ENCODE measurements around the gene IGFBP3. TPM values are rescaled to one million over a fixed set of nuclear protein-coding genes. Genes with fewer than 3 reads are reported as not detected.

IGFBP3 gene
- total RNA-seq, 1 donor from 2014 or later = 1,283 TPM

GRCh38 chr7:45869426-45869825 is 51.6 kb downstream of the IGFBP3 start:
- Histone ChIP-seq H3K9ac (ENCODE audit: low read length) (no peak overlapping the region), H3K79me2 (ENCODE audit: insufficient read depth, low read length) (no peaks in the 10 kb centered on the region), H3K4me2 (ENCODE audit: low read length) (no peak overlapping the region), H3K27ac (ENCODE audit: low read depth, low read length) (no peak overlapping the region), H3K4me1 (ENCODE audit: insufficient read depth, low read length) (peaks cover 4% of the 10 kb centered on the region), H3K9me3 (ENCODE audit: insufficient read depth, low read depth, low read length) (no peaks in the 10 kb centered on the region), H3K36me3 (ENCODE audit: insufficient read depth, low read length) (no peaks in the 10 kb centered on the region), H4K20me1 (ENCODE audit: insufficient read depth, low read length) (no peaks in the 10 kb centered on the region), H3K27me3 (ENCODE audit: insufficient read depth, low read length) (no peaks in the 10 kb centered on the region), H2AFZ (ENCODE audit: low read depth, low read length) (no peak overlapping the region), H3K4me3 (ENCODE audit: insufficient read depth, low read depth, low read length) (no peak overlapping the region)
- no peak overlapping the region for H3K27ac Mint-ChIP-seq (ENCODE audit: unreplicated experiment)
- FAIRE-seq (peak; percentile 37), DNase-seq (ENCODE audit: low read depth) (peak; percentile 59)
- no peak overlapping the region for H3K4me3 Mint-ChIP-seq (ENCODE audit: unreplicated experiment)
- H3K36me3 Mint-ChIP-seq (ENCODE audit: low read depth, unreplicated experiment) = no peaks in the 10 kb centered on the region
- H3K27me3 Mint-ChIP-seq (ENCODE audit: low read depth, unreplicated experiment) = peaks cover 16% of the 10 kb centered on the region
- TF ChIP-seq CTCF (IDR thresholded peaks at IDR 0.05; ENCODE audit: insufficient read depth, low read depth, low read length) (no peak), EZH2 (IDR thresholded peaks at IDR 0.05; ENCODE audit: insufficient read depth, low read length) (no peak)
- peaks cover 4% of the 10 kb centered on the region for H3K9me3 Mint-ChIP-seq (ENCODE audit: unreplicated experiment)
- peaks cover 2% of the 10 kb centered on the region for H3K4me1 Mint-ChIP-seq (ENCODE audit: low read depth, unreplicated experiment)

- Mint-ChIP-seq H3K9me3 (ENCODE audit: unreplicated experiment) (peaks cover 4% of the 10 kb centered on the region), H3K4me1 (ENCODE audit: low read depth, unreplicated experiment) (no peaks in the 10 kb centered on the region), H3K36me3 (ENCODE audit: low read depth, unreplicated experiment) (no peaks in the 10 kb centered on the region), H3K27ac (ENCODE audit: unreplicated experiment) (no peak overlapping the region), H3K27me3 (ENCODE audit: low read depth, unreplicated experiment) (peaks cover 19% of the 10 kb centered on the region), H3K4me3 (ENCODE audit: unreplicated experiment) (no peak overlapping the region)
- no peaks in the 10 kb centered on the region for H3K36me3 ChIP-seq (ENCODE audit: insufficient read depth, low read length)
- no peaks in the 10 kb centered on the region for H3K79me2 ChIP-seq (ENCODE audit: insufficient read depth, low read length)
- H4K20me1 ChIP-seq (ENCODE audit: insufficient read depth, low read length) = no peaks in the 10 kb centered on the region
- TF ChIP-seq EZH2 (IDR thresholded peaks at IDR 0.05; ENCODE audit: insufficient read depth, low read length) = no peak
- no peak for TF ChIP-seq CTCF (IDR thresholded peaks at IDR 0.05; ENCODE audit: insufficient read depth, low read depth, low read length)
- H2AFZ ChIP-seq (ENCODE audit: low read depth, low read length) = no peak overlapping the region
- no peak overlapping the region for H3K27ac ChIP-seq (ENCODE audit: low read depth, low read length)
- H3K4me1 ChIP-seq (ENCODE audit: insufficient read depth, low read length) = no peaks in the 10 kb centered on the region
- no peaks in the 10 kb centered on the region for H3K27me3 ChIP-seq (ENCODE audit: insufficient read depth, low read length)
- no peak overlapping the region for H3K4me2 ChIP-seq (ENCODE audit: low read length)
- FAIRE-seq = no peak
- H3K4me3 ChIP-seq (ENCODE audit: insufficient read depth, low read depth, low read length) = no peak overlapping the region
- no peak overlapping the region for H3K9ac ChIP-seq (ENCODE audit: low read length)
- no peak for DNase-seq (ENCODE audit: low read depth)
- H3K9me3 ChIP-seq (ENCODE audit: insufficient read depth, low read depth, low read length) = no peaks in the 10 kb centered on the region
These were observed 53.6 kb downstream of the IGFBP3 start for GRCh38 chr7:45867471-45867870.

GRCh38 chr7:45865594-45866410 is 55.3 kb downstream of the IGFBP3 start:
- Histone ChIP-seq H3K27ac (ENCODE audit: low read depth, low read length) (no peak overlapping the region), H3K4me3 (ENCODE audit: insufficient read depth, low read depth, low read length) (no peak overlapping the region), H3K79me2 (ENCODE audit: insufficient read depth, low read length) (no peaks in the 10 kb centered on the region), H3K4me1 (ENCODE audit: insufficient read depth, low read length) (no peaks in the 10 kb centered on the region), H4K20me1 (ENCODE audit: insufficient read depth, low read length) (no peaks in the 10 kb centered on the region), H3K27me3 (ENCODE audit: insufficient read depth, low read length) (peaks cover 5% of the 10 kb centered on the region), H2AFZ (ENCODE audit: low read depth, low read length) (no peak overlapping the region), H3K36me3 (ENCODE audit: insufficient read depth, low read length) (no peaks in the 10 kb centered on the region), H3K4me2 (ENCODE audit: low read length) (no peak overlapping the region), H3K9me3 (ENCODE audit: insufficient read depth, low read depth, low read length) (no peaks in the 10 kb centered on the region), H3K9ac (ENCODE audit: low read length) (no peak overlapping the region)
- FAIRE-seq (no peak), DNase-seq (ENCODE audit: low read depth) (no peak)
- H3K27me3 Mint-ChIP-seq (ENCODE audit: low read depth, unreplicated experiment) = peaks cover 21% of the 10 kb centered on the region
- no peaks in the 10 kb centered on the region for H3K4me1 Mint-ChIP-seq (ENCODE audit: low read depth, unreplicated experiment)
- H3K36me3 Mint-ChIP-seq (ENCODE audit: low read depth, unreplicated experiment) = no peaks in the 10 kb centered on the region
- no peak for TF ChIP-seq EZH2 (IDR thresholded peaks at IDR 0.05; ENCODE audit: insufficient read depth, low read length)
- TF ChIP-seq CTCF (IDR thresholded peaks at IDR 0.05; ENCODE audit: insufficient read depth, low read depth, low read length) = no peak
- H3K9me3 Mint-ChIP-seq (ENCODE audit: unreplicated experiment) = peaks cover 4% of the 10 kb centered on the region
- H3K27ac Mint-ChIP-seq (ENCODE audit: unreplicated experiment) = no peak overlapping the region
- H3K4me3 Mint-ChIP-seq (ENCODE audit: unreplicated experiment) = no peak overlapping the region
